ENCODE data around the gene FBN1. TPM values are rescaled to one million over a fixed set of nuclear protein-coding genes. Genes with fewer than 3 reads are reported as not detected.

The FBN1 gene
- total RNA-seq, 1 donor from 2014 or later: 1,693 TPM

DNA sequence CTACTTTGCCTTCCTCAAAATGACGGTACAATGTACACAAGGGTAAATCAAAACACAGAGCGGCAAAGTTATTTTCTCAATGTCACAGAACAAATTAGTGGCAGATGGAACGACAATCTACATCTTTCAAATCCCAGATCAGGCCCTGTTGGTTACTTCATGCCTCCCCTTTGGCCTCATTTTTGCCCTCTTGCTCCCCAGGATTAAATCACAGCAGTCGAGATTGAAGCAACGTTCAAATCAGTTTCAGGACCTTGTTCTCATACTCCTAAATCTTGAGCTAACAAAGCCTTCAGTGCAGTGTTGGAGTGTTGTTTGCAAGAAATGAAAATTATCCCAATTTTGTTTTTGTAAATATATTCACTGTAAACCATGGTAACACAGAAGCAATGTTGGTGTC, 91.4 kb downstream of the FBN1 start:
- DNase-seq (ENCODE audit: low spot score): no peak

DNA sequence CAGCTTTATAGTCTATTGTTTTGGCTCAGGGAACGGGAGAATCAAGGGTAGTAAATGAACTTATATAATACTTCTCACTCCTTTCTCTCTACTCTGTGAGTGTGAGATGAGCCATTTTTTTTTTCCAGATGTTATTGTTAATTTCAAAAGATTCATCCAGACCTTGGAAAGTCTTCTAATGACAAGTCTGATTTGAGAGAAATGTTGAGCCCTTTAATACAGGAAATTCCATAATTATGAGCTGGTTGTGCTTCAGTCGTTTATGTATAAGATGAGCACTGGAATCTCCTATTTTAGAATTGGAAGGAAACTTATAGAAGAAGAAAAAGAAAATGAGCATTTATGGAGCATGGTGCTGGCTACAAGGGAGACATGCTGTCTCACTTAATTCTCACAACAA, 92.0 kb downstream of the FBN1 start:
- DNase-seq (ENCODE audit: low spot score): peak; percentile 65

DNA sequence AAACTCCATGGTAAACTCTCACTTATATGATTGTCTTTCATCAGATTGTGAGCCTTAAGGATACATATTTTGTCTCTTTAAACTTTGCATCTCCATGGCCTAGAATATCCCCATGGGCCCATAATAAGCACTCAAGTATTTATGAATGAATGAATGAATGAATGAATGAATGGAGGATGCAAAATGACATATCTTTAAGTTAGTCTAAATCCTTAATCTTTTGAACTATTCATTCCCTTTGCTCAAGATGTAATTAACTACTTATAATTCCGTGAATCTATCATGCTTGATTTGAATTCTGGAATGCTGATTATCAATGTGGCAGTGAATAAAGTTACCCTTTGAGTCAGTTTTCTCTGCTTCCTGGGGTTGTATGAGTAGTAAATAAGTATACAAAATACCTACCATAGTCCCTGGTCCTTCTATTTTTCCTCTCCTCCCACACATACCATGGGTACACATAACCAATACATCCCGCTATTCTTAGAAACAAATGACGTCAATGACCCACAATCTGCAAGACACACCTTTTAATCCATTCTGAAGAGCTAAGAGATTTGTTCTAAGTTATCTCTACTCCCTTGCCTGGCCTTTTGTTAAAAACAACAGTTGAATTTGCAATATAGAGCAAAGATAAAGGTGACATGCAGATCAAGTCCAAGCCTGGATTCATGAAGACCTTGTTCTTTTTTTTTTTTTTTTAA, 94.5 kb downstream of the FBN1 start:
- DNase-seq (ENCODE audit: low spot score): no peak

DNA sequence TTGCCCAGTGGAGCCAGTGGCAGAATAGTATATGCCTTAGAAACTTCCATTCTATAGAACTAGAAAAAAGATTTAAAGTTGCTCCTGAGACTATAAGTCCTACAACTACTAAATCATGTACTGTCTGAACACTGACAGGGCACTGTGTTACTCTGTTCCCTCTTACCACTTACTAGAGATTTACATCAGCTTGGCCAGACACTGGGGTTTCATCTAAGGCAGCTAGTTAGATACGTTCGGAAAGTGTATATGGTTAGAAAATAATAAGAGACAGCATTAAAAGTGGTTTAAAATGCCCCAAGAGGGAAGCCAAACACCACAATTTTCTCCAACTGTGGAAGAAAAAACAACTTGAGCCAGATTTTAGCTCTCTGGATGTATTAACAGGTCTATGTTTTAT, 97.1 kb downstream of the FBN1 start:
- no peak for DNase-seq (ENCODE audit: low spot score)

DNA sequence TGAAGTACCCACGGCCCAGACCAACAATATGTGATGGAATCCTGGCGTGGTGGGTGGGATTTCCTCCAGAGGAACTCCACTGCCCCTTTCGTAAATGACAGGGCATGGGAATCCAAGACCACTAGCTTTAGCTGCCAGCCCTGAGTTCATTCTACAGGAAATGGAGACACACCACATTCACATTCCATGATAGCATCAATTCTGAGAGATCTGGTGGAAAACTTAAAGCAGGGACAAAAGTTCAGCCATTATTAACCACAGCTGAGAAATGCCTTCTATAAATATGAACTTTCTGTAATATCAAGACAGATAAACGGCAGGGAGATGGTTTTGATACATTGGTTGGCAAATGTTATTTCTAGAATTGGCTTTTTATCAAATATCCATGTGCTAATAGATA, 98.2 kb downstream of the FBN1 start:
- peak; percentile 57 for DNase-seq (ENCODE audit: low spot score)

DNA sequence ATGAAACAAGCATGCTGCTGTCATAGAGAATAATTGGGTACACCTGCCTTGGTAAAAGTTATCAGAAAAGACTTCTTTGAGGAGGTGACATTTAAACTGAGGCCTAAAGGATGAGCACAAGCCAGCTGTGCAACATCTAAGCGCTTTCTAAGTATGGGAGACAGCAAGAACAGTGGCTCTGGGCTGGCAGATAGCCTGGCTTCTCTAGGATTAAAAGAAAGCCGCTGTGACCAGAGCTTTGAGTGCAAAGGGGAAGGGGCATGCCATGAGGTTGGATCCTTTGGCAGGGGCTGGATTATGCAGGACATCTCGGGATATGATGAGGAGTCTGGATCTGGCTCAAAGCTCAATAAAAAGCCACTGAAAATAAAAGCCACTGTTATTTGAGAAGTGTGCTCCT, 99.2 kb downstream of the FBN1 start:
- DNase-seq (ENCODE audit: low spot score): peak; percentile 74

DNA sequence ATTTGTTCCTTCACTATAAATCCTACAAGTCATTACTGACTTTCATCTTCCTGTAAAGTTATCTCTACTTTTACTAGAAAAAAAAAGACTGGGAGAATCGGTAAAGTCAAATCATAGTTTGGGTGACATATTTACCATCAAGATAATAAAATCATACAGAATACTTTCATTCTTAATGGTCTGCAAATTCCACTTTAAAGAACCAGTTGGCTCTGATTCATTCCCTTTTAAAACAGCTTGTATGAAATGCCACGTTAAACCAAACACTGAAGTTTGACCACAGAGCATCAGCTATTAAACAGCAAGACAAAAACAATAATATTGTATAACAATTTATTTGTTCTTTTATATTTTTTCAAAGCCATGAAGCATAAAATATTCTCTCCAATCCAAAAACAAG, 100.7 kb downstream of the FBN1 start:
- DNase-seq (ENCODE audit: low spot score): peak; percentile 57

DNA sequence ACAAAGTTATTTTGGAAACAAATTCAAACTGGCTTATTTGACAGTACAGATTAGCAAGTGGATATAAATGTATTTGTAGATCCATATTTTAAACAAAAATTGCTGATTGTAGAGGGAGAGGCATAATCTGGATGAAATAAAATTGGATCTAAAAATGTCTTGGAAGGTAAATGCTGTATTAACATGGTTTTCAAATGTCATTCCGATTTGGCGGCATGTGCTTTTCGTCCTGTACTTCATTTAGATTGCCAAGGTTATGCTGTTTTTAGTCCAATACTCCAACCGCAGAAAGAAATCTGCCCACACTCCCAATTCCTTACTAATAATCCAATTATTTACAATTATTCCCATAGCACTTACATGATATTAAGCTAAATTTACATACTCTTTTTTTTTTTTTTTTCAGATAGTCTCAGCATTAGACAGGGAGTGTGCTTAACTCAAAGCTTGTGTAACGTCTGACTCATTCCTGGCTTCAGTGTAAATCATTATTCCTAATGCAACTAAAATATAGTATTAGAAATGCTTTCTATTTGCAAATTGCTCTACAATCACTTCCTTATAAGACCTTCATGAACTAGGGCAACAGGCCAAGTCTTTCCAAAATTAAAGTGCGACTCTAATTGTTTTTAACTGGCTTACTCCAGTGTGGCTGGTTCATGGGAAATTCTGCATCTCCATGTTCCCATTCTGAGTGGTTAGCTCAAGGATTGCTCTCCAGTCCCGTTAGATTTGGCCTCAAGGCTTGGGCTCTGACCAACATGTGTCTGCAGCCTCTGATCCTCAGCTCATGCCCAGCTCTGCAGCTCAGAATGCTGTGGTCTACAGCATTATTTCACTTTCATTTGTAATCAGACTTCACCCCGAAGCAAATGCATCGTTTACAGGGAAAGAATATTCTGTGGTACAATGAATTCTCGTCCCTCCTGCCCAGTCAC, 103.9 kb downstream of the FBN1 start:
- DNase-seq (ENCODE audit: low spot score): peak; percentile 91

DNA sequence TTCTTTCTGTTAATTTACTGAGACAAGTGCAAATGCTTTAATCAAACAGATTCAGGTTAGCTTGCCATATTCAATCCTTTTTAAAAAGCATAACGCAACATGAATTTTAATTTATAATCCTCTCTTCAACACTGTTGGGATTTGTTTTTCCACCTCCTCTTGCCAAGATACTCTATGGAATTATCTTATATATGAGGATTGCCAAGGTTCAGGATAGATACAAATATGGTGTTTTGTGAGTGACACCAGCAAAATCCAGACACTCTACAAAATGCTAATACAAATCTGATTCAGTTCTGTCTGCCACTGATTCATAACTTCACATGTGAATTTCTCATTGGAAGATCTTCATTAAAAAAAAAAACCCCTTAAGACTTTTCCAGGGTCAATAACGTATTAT, 104.8 kb downstream of the FBN1 start:
- DNase-seq (ENCODE audit: low spot score): no peak

DNA sequence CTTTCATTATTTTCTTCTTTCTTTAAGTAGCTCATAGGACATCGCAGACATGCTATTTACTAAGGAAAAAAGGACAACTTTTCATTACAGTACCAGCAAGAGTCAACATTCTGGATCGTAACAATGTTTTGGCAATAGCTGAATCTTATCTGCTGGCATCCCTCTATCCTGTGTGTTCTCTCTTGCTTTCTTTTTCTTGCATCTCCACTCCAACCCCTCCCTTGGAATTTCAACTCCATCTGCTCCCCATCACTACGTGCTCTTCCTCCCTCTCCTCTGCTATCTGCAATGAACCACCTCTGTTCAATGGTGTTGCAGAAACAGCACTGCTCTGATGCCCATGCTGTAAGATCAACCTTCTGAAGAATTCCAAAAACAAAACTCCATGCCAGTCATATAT, 106.6 kb downstream of the FBN1 start:
- DNase-seq (ENCODE audit: low spot score): peak; percentile 32

DNA sequence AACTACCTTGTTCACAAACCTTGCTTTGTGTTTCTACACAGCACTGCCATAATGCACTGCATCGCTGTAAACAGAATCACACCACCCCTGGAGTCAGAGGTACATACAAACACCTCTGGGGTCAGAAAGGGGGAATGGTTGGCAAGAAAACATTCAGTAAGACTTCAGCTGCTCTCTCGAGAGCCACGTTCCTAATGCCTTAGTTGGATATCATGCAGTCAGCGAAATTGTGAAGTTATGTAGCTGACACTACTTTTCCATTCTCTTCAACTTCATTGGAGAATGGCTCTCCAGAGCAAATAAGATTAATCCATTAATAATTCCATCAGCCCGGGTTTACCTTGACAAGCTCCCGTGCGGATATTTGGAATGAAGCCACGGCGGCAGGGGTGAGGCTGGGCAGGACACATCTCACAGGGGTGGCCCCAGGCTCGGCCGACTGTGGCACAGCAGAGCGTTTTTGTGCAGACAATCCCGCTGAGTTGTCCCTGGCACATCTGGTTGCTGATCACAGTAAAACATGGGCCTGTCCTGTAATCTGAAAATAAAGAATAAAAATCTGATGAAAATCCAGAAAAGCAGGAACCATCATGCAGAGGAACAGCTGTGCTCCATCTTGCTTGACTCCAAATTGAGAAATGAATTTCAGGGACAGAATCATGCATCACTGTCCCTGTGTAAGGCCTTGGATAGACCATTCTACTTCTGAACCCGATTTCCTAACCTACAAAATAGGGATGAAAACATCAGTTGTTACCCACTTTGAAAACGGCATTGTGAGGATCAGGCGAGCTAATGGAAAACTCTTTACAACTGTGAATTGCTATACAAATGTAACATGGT, 108.0 kb downstream of the FBN1 start:
- DNase-seq (ENCODE audit: low spot score): peak; percentile 52

DNA sequence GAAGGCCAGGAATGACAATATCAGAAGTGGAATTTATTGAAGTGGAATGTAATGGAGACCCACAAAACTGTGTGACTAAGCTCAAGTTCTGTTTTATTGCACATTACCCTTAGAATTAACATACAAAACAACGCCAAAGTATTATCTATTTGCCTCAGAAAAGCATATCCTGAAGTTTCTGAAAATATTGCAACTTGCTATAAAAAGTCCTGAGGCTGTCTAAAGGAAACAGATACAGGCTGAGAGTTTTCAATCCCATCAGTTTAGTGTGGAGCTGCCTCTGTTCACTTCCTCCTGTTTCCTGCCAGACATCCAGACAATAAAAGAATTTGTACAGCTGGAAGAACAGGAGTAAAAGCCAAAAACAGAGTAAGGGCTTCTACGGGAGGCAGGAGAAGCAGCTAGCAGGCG, 108.8 kb downstream of the FBN1 start:
- DNase-seq (ENCODE audit: low spot score): peak; percentile 86

DNA sequence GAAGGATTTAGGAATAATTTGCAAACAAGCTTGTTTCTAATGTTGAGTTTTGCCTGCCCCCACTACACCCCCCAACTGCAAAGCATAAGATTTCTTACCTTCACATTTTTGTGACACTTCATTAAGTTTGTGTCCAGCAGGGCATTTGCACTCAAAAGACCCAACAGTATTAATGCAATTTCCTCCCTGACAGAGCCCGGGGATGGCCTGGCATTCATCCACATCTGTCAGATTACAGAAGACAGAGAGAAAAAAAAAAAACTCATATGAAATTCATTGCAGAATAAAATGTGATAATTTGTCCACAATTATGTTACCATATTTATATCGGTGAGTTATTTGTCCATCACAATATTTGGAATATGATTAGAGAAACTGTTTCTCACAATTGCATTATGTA, 111.5 kb downstream of the FBN1 start:
- no peak for DNase-seq (ENCODE audit: low spot score)

DNA sequence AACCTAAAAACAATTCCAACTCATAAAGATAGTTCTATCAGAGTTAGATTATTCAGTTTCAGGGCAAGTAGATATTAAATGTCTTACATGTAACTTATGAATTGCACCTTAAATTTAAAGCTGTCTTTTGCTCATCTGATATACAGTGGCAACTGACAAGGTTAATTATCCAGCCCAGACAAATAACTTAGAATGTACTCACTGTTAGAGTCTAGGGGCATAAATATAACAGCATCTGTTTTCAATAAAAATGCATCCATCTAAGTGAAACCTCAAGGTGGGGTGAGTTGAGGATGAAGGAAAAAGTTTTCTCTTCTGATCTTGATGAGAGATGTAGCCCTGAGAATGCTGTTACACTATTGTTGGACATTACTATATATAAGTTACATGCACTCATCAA, 112.6 kb downstream of the FBN1 start:
- no peak for DNase-seq (ENCODE audit: low spot score)

DNA sequence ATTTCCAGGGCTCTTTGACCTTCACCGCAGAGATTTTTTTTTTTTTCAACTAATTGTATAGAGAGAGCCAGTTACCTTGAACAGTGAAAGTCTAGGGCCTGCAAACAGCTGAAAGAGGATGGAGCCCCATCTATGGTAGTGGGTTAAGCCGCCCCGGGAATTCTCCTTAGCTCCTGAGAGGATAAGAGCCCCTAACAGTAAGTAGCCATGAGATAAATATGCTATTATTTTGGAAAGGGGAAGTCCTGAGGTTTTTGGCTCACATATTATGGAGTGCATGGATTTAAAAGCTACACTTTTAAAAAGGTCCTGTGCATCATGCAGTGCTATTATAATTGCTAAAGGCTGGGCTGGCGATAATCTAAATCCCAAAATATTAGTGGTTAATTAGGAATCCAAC, 115.0 kb downstream of the FBN1 start:
- no peak for DNase-seq (ENCODE audit: low spot score)

DNA sequence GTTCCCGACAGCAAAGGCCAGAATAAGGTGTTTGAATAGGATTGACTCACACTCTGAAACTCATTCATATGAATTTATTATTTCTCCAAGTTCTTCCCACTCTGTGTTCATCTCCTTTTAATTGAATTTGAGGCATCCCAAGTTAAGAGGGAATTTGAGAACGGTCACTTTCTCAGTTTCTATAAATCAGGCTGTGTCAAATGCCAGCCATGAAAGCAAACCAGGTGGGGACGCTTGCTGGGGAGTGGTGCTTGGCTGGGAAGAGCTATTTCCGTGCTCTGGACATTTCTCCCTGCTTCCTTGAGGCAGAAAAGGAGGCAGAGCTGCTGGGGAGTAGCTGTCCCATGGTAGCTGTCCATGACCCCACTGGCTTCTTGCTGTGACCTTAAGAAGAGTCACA, 116.6 kb downstream of the FBN1 start:
- DNase-seq (ENCODE audit: low spot score): no peak

DNA sequence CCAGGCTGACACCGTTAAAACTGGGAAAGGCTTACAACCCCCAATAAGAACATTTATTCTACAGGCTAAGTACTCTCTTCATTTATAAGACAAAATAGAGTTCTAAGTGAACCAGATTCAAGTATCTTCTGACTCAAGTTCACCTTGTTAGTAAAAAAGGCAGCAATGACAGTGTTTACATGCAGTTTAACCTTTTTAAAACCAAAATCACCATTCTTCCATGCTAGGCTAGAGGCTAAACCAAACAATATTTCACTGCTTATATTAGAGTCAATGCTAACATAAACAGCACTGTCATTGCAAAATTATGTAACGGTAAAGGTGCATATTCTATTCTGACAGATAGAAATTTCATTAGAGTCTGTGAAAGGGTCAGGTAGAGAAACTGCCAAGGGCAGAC, 118.0 kb downstream of the FBN1 start:
- DNase-seq (ENCODE audit: low spot score): no peak

DNA sequence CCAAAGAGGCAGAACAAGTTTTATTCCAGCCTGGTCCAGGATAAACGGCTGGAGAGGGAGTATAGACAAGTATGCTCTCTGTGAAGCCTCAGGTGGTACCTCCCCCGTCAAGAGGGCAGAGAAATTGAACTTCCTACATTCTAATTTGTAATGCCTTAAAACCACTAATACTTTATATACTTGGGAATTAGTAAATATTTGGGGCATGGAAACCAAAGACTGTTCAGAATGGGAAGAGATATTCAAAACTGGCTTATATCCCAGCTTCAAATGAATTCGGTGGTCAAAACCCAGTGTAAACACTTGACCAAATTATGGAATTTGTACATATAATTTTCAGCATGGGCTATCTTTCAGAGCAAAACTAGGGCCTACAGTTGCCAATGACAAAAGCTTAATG, 122.6 kb downstream of the FBN1 start:
- no peak for DNase-seq (ENCODE audit: low spot score)

DNA sequence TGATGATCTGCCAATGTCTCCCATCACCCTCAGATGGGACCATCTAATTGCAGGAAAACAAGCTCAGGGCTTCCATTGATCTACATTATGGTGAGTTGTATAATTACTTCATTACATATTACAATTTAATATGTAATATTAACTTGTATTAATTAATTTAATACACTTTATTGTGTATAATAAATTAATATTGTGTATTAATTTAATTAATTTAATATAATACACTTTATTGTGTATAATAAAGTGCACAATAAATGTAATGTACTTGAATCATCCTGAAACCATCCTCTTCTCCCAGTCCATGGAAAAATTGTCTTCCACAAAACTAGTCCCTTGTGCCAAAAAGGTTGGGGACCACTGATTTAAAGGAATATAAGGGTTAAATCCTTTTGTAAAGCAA, 123.4 kb downstream of the FBN1 start:
- DNase-seq (ENCODE audit: low spot score): no peak

DNA sequence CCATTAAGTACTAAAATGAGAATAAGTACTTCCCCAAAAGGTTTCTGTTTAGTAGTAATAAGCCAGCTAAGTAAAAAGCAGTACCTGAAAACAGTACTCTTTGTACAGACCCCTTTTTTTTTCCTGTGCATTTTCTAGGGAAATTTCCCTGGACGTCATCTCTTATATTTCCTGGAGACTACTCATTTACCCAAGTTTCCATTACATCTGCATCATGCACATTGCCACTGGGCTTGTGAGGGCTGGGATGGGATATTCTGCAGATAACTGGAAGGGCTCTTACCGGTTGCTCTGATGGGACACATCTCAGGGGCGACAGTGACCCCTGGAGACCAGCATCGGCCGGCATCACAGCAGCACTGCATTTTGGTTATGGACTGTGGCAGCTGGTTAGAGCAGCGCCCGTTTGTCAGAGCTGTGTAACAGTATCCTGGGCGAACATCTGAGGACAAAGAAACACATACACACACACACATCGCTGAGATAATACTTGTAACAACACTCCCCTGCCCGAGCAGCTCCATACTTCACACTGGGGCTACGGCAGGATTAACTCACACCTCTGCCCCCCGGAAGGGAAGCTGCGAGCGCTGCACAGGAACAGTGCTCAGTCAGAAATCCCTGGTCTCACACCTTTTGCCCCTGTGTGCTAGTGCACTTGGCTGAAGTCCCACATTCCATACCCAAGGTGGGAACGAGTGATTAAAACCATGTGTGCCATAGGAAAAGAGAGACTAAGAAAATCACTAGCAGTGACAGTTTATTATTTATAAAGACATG, 124.9 kb downstream of the FBN1 start:
- DNase-seq (ENCODE audit: low spot score): no peak

DNA sequence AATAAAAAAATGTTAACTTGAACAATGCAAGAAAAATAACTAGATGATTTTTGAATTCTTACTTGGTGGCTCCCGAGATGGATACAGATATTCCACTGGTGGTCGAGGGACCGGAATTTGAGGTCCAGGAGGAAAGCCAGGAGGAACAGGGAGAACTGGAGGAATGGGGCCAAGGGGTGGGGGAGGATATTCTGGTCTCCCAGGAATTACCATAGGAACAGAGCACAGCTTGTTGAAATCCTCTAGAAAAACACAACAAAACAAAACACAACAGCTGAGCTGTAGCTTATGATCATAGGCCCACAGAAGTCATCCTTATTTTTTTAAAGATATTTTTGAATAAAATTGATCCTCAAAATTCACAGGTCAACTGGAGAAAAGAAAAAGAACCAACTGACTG, 129.4 kb downstream of the FBN1 start:
- DNase-seq (ENCODE audit: low spot score): no peak
